Nephron (organoid): ENCODE measurements around the gene LGALS9B.
"Not testable (repeated sequence)": the region's sequence is repeated elsewhere in the genome, so short reads cannot be mapped to it uniquely, and the experiment has no call there.

Source experiments
- H3K27ac Mint-ChIP-seq, 3 experiments: 2 replicates each; pipeline ENCODE4 v1.8.0; 2020; ENCODE audit warnings: mixed read lengths in 3 of 3, mild to moderate bottlenecking in 2 of 3, moderate library complexity in 1 of 3
- H3K27me3 Mint-ChIP-seq: 2 replicates; pipeline ENCODE4 v1.8.0; 2021; ENCODE audit warnings: low read depth, mild to moderate bottlenecking, moderate library complexity, mixed read lengths
- H3K36me3 Mint-ChIP-seq: 2 replicates; pipeline ENCODE4 v1.8.0; 2020; ENCODE audit warnings: low read depth, mixed read lengths
- H3K4me1 Mint-ChIP-seq: 2 replicates; pipeline ENCODE4 v1.8.0; 2020; ENCODE audit warnings: mixed read lengths
- H3K4me3 Mint-ChIP-seq, 3 experiments: 2 replicates each; pipeline ENCODE4 v1.8.0; 2020; ENCODE audit warnings: mild to moderate bottlenecking in 3 of 3, mixed read lengths in 3 of 3, moderate library complexity in 2 of 3
- H3K9me3 Mint-ChIP-seq: 2 replicates; pipeline ENCODE4 v1.8.0; 2020; ENCODE audit warnings: mixed read lengths

Gene LGALS9B

GRCh38 chr17:20467447-20467846, at the start of gene LGALS9B:
Gene LGALS9B (minus strand): TSS chr17:20467539. CDS start chr17:20467470, 69 bp downstream.
- not testable (repeated sequence) for H3K36me3 Mint-ChIP-seq, H3K27me3 Mint-ChIP-seq, H3K27ac Mint-ChIP-seq, H3K4me3 Mint-ChIP-seq, H3K9me3 Mint-ChIP-seq, H3K4me1 Mint-ChIP-seq

DNA sequence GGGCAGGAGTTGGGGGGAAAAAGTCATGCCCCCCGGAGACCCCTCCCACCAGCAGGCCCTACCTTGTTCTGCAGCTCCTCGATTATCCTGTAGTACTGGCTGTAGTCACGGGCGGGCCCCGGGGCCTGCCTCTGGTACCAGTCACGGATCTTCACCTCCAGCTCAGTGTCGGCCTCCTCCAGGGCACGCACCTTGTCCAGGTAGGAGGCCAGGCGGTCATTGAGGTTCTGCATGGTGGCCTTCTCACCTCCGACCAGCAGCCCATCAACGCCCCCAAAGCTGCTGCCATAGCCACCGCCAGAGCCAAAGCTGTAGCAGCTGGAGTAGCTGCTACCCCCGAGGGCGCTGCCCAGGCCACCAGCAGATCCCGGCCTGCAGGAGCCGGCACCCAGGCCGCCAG, 49.6 kb upstream of the LGALS9B start:
- H3K4me3 Mint-ChIP-seq, H3K4me1 Mint-ChIP-seq, H3K27ac Mint-ChIP-seq, H3K36me3 Mint-ChIP-seq, H3K9me3 Mint-ChIP-seq, H3K27me3 Mint-ChIP-seq: not testable (repeated sequence)

DNA sequence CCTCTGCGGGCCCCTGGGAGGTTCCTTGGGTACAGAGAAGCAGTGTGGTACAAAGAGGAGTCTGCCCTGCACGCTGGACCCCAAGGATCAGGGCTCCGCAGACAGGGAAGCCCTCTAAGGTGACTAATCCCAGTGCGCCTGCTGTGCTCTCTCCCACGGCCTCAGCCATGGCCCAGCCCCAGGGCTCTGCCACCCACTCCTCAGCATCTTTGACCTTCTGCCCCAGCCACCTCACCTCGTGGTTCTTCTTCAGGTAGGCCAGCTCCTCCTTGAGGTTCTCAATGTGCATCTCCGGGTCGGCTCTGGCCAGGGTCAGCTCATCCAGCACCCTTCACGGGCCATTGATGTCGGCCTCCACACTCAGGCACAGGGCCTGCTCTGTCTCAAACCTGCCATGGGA, 47.8 kb upstream of the LGALS9B start:
- H3K4me3 Mint-ChIP-seq, H3K27ac Mint-ChIP-seq, H3K9me3 Mint-ChIP-seq, H3K27me3 Mint-ChIP-seq, H3K36me3 Mint-ChIP-seq, H3K4me1 Mint-ChIP-seq: not testable (repeated sequence)

- not testable (repeated sequence) for H3K27me3 Mint-ChIP-seq, H3K4me3 Mint-ChIP-seq, H3K9me3 Mint-ChIP-seq, H3K4me1 Mint-ChIP-seq, H3K27ac Mint-ChIP-seq, H3K36me3 Mint-ChIP-seq
Measured at GRCh38 chr17:20513539-20513938, 46.2 kb upstream of the LGALS9B start.

DNA sequence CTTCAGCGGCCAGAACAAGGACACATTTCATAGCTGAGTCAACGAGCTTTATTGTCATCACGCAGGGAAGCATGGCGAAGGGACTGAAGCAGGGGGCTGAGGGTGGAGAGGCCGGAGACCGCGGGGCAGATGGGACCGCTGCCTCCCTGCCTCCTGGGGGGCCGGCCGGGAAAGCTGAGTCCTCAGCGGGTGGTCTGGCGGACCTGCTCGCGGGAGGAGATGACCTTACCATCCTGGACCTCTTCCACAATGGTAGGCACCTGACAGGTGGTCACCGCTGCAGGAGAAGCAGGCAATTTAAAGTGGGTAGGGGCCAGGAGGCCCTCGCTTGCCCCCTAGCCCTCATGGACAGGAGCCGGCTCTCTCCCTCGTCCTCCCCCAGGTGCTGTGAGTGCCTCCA, 45.0 kb upstream of the LGALS9B start:
- H3K36me3 Mint-ChIP-seq, H3K4me3 Mint-ChIP-seq, H3K27me3 Mint-ChIP-seq, H3K4me1 Mint-ChIP-seq, H3K27ac Mint-ChIP-seq, H3K9me3 Mint-ChIP-seq: not testable (repeated sequence)

GRCh38 chr17:20511778-20512177, 44.4 kb upstream of the LGALS9B start:
- not testable (repeated sequence) for H3K4me1 Mint-ChIP-seq, H3K9me3 Mint-ChIP-seq, H3K4me3 Mint-ChIP-seq, H3K27me3 Mint-ChIP-seq, H3K27ac Mint-ChIP-seq, H3K36me3 Mint-ChIP-seq

DNA sequence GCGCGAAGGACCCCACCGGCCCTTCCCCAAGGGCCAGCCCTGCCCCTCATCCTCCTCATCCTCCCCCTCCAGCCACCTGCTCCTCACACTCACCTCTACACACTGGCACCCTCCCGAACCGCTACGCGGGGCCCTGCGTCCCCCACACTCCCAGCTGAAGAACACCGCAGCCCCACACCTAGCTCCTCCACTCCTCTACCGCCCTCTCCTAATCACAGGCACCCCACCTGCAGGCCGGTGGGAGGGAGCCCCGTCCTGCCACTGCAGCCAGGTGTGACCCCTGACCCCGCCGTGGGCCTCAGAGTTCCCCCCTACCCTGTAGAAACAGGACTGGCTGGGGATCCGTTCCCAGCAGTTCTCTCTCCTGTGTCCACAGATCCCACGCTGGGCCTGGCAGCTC, 38.0 kb upstream of the LGALS9B start:
- H3K4me1 Mint-ChIP-seq, result not testable (repeated sequence)

GRCh38 chr17:20504388-20505066, 37.2 kb upstream of the LGALS9B start:
- H3K4me3 Mint-ChIP-seq, H3K27ac Mint-ChIP-seq, H3K9me3 Mint-ChIP-seq, H3K36me3 Mint-ChIP-seq, H3K4me1 Mint-ChIP-seq, H3K27me3 Mint-ChIP-seq: not testable (repeated sequence)

More for the DNA sequence above, 38.0 kb upstream of the LGALS9B start:
- H3K9me3 Mint-ChIP-seq, H3K27ac Mint-ChIP-seq, H3K4me3 Mint-ChIP-seq, H3K36me3 Mint-ChIP-seq, H3K27me3 Mint-ChIP-seq: not testable (repeated sequence)

DNA sequence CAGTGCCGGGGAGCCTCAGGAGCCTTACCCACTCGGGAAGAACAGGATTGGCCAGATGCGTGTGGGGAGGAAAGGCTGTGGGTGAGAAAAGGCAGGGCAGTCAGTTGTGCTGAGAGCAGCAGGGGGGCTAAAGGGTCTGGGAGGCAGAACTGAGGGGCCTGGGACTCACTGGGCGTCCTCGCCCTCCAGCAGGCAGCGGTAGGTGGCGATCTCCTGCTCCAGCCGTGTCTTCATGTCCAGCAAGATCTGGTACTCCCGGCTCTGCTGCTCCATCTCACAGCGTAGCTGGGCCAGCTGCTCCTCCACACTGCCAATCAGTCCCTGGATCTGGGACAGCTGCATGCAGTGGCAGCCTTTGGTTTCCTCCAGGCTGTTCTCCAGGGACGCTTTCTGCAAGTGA, 34.6 kb upstream of the LGALS9B start:
- not testable (repeated sequence) for H3K27ac Mint-ChIP-seq, H3K4me1 Mint-ChIP-seq, H3K4me3 Mint-ChIP-seq, H3K9me3 Mint-ChIP-seq, H3K36me3 Mint-ChIP-seq, H3K27me3 Mint-ChIP-seq

DNA sequence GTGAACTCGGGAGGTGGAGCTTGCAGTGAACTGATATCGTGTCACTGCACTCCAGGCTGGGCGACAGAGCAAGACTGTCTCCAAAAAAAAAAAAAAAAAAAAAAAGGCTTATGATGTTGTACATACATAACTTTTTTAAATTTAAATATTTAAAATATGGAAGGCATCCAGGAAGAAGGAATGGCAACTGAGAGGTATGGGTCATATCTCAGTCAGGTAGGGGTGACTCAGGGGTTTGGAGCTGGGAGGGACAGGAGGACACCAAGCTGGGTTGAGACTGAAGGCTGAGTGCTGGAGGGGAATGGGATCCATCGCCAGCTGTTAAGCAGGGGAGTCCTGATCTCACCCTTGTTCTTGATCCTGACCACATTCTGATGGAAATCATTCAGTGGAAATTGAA, 33.0 kb upstream of the LGALS9B start:
- H3K36me3 Mint-ChIP-seq, H3K4me1 Mint-ChIP-seq, H3K27ac Mint-ChIP-seq, H3K4me3 Mint-ChIP-seq, H3K9me3 Mint-ChIP-seq, H3K27me3 Mint-ChIP-seq: not testable (repeated sequence)

GRCh38 chr17:20495420-20495819, 28.1 kb upstream of the LGALS9B start:
- not testable (repeated sequence) for H3K4me1 Mint-ChIP-seq, H3K36me3 Mint-ChIP-seq, H3K9me3 Mint-ChIP-seq, H3K27ac Mint-ChIP-seq, H3K27me3 Mint-ChIP-seq, H3K4me3 Mint-ChIP-seq

- not testable (repeated sequence) for H3K9me3 Mint-ChIP-seq, H3K27ac Mint-ChIP-seq, H3K27me3 Mint-ChIP-seq, H3K4me3 Mint-ChIP-seq, H3K4me1 Mint-ChIP-seq, H3K36me3 Mint-ChIP-seq
Measured at GRCh38 chr17:20494735-20495134, 27.4 kb upstream of the LGALS9B start.

DNA sequence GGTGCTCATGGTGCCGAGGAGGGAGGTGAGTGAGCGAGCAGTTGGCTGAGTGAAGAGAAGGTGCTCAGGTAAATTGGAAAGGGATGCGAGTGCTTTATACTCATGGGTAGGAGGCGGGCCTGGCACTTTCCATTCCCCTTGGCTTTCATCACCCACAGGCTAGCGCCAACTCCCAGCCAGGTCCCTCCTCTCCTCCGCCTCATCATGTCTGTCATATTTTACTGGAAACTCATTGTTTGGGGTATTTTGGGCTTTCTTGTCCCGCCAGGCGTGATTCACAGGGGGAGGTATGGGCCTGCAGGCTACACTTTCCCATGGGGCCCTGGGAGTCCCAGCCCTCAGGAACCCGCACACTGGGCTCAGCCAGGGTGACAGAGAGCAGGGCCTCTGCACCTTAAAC, 26.8 kb upstream of the LGALS9B start:
- not testable (repeated sequence) for H3K9me3 Mint-ChIP-seq, H3K36me3 Mint-ChIP-seq, H3K4me3 Mint-ChIP-seq, H3K27me3 Mint-ChIP-seq, H3K4me1 Mint-ChIP-seq, H3K27ac Mint-ChIP-seq

DNA sequence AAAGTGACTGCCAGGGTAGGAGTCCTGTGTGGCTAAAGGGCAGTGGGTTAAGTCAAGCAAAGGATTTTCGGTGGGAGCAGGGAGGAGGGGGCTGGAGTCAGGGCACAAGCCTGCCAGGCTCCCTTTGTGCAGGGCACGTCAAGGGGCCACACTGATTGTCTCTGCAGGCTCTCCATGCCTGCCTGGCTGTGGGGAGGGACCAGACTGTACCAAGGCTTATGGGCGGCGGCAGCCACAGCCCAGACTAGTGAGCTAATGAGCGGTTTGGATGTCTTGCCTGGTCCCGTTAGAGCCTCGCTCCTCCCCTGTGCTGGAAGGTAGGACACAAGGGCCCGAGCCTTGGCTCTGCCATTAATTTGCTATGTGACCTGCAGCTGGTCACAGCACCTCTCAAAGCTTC, 25.6 kb upstream of the LGALS9B start:
- not testable (repeated sequence) for H3K4me3 Mint-ChIP-seq, H3K27me3 Mint-ChIP-seq, H3K36me3 Mint-ChIP-seq, H3K4me1 Mint-ChIP-seq, H3K9me3 Mint-ChIP-seq, H3K27ac Mint-ChIP-seq

DNA sequence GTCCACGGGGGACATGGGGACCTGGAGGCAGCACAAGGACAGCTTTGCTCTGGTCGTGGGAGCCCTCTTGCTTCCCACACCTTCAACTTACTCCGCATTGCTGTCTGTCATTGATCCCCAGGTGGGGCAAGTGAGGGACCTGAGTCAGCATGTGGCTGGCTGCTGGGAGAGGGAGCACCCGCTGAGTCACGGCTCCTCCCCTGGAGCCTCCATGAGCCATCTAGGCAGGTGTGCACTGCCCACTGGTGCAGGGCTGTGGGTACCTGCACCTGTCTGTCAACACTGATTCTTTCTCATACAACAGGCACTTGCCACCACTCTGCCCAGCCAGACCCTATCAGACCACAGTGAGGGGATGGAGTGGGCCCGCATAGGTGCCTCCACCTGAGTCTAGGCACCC, 24.8 kb upstream of the LGALS9B start:
- H3K27ac Mint-ChIP-seq, H3K4me3 Mint-ChIP-seq, H3K36me3 Mint-ChIP-seq, H3K9me3 Mint-ChIP-seq, H3K27me3 Mint-ChIP-seq, H3K4me1 Mint-ChIP-seq: not testable (repeated sequence)

GRCh38 chr17:20484930-20485329, 17.6 kb upstream of the LGALS9B start:
- H3K27ac Mint-ChIP-seq, result not testable (repeated sequence)

More at GRCh38 chr17:20484930-20485329, 17.6 kb upstream of the LGALS9B start:
- not testable (repeated sequence) for H3K36me3 Mint-ChIP-seq, H3K27me3 Mint-ChIP-seq, H3K4me3 Mint-ChIP-seq, H3K9me3 Mint-ChIP-seq, H3K4me1 Mint-ChIP-seq
